ENCODE measurements around the gene GLRA2. TPM values are rescaled to one million over a fixed set of nuclear protein-coding genes. Genes with fewer than 3 reads are reported as not detected.
"Not testable (repeated sequence)": the region's sequence is repeated elsewhere in the genome, so short reads cannot be mapped to it uniquely, and the experiment has no call there.

GLRA2 gene
- total RNA-seq, 1 experiment from 2014 or later = not detected

DNA sequence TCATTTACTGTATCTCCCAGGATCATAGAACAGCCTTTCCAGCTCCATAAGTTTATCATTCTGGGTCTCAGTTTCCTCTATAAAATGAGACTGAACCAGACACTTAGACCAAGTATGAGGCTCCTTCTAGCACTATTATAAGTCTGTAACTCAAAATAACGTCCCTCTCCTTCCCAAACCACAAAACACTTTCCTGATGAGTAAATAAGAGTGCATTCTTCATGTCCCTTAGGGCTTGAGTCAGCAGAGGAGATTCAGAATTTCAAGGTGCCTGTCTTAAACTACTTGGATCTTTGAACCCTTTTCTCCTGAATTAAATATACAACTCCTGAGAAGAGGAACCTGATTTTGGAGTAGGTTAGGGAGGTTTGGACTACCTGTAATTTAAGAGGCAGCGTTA is 62.6 kb downstream of the GLRA2 start:
- no peak for DNase-seq (ENCODE audit: low spot score)

DNA sequence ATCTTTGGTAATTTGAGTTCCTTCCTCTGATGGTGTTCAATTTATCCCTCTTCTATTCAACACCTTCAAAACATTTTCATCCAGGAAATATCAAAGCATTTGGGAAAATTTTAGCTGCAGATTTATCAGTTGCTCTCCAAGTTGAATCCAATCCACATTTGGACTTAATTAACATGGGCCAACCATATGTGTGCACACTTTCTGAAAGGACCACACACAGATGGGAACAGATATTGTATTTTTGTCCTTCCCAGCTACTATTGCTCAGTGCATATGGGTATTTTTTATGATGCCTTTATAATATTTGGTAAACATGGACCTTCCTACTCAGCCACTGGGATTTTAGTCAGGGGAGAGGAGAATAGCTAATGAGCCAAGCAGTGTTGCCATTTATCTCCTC is 65.2 kb downstream of the GLRA2 start:
- no peak for DNase-seq (ENCODE audit: low spot score)

DNA sequence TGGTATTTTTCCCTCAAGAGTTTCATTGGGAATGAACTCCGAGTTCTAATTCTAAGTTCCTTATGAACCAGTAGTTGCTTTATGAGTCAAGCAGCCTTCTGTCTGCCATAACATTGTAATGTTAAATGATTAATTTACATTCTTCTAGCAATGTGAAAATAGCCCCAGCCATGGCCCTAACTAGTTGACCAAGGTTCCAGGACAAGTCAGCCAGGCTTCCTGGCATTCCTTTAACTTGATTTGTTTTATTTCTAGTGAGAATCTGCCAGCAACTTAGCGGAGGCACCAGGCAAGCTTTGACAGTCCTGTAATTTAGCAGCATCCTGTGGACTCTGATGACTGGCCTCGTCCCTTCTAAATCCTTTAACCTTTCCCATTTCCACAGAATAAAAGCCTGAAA is 69.0 kb downstream of the GLRA2 start:
- no peak for DNase-seq (ENCODE audit: low spot score)

DNA sequence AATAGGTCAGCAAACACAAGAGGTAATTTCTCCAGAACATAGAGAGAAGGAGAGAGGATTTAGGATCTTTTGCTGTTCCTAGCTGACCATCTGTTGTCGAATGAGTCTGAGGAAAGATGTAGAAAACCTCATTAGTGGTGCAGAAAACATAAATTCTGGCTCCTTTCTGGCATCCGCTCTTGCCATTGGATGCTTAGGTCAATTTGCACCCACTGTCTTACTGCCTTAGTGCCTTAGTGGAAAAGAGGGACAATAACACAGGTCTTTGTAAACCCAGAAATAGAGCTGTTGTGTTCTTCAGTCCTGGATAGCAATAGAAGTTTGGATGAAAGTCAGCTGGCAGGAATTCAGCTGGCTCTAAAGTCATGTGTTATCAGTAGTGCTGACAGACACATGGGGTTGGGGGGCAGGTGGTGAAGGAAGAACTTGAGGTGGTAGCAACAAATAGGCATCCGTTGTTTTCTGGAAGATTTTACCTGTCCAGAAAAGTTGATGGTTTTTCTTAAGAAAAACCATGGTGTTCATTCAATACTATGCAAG is 78.2 kb downstream of the GLRA2 start:
- no peak for DNase-seq (ENCODE audit: low spot score)

DNA sequence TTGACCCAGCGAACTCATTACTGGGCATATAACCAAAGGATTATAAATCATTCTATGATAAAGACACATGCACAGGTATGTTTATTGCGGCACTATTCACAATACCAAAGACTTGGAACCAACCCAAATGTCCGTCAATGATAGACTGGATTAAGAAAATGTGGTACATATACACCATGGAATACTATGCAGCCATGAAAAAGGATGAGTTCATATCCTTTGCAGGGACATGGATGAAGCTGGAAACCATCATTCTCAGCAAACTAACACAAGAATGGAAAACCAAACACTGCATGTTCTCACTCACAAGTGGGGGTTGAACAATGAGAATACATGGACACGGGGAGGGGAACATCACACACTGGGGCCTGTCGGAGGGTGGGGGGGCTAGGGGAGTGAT is 83.1 kb downstream of the GLRA2 start:
- DNase-seq (ENCODE audit: low spot score) = not testable (repeated sequence)

DNA sequence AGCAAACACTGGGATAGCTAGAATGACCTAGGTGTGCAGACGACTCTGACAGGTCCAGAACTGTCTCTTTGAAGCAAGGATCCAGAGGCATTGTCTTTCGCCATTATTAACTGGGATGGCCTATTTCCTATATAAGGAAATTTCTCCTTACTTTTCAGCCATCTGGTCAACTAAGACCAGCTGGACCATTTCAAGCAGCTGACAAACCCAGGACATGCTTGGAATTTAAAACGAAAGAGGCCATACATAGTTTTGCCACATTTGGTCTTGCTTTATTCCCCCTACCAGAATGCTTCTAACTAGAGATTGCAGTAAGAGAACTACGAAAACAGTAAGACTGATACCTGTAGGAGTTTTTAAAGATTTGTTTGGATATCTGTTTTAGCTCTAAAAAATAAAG is 87.0 kb downstream of the GLRA2 start:
- no peak for DNase-seq (ENCODE audit: low spot score)

DNA sequence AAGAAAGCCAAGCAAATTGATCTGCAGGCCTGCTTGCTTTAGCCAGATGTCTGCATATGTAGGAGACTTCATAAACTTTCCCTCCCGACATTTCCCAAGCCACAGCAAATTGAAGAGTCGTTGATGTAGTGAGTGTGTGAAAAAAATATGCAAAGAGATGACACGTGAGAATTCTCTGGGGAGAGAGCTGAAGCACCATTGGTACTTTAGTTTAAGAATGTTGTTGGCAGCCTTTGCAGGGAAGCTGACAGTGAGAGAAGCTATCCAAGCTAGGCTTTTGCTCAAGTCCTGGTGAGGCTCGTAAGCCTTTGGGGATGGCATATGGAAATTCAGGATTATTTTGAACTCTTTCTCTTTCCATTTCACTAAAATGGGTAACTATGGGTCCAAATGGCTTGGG is 87.5 kb downstream of the GLRA2 start:
- DNase-seq (ENCODE audit: low spot score) = no peak

DNA sequence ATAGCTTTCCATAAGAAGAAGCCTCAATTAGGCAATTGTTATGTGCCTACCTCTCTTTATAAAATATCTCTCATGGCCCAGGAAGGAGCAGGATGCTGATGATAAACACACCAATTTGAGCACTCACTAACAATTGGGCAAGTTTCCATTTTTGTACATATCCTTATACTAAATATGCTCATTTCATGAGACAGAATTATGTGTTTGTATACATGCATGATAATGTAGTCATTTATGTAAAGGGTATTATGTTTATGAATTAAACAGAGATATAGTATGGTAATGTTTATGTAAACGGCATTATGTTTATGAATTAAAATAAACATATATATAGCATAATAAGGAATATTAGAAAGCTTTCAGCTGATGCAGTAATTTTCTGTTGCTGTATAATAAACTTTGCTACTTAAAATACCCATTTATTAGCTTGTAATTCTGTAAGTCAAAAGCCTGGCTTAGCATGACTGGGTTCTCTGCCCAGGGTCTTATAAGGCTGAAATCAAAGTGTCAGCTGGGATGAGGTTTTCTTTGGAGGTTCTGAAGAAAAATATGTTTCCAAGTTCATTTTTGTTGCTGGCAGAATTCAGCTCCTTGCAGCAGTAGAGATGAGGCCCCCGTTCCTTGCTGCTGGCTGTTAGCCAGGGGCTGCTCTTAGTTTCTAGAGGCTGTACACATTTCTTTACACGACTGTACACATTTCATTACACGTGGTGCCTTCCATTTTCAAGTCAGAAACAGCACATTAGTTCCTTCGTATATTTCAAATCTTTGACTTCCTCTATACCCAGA is 89.0 kb downstream of the GLRA2 start:
- no peak for DNase-seq (ENCODE audit: low spot score)

DNA sequence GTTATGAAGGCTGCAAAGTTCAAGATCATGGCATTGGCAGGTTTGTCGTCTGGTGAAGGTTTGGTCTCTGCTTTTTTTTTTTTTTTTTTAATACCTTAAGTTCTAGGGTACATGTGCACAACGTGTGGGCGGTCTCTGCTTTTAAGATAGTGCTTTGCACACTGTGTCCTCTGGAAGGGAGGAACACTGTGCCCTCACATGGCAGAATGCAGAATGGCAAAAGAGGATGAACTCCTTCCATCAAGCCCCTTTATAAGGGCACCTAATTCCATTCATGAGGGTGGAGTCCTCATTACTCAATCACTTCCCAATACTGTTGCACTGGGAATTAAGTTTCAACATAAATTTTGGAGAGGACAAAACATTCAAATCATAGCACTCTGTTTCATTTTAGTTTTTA is 101.4 kb downstream of the GLRA2 start:
- DNase-seq (ENCODE audit: low spot score) = peak; percentile 5

DNA sequence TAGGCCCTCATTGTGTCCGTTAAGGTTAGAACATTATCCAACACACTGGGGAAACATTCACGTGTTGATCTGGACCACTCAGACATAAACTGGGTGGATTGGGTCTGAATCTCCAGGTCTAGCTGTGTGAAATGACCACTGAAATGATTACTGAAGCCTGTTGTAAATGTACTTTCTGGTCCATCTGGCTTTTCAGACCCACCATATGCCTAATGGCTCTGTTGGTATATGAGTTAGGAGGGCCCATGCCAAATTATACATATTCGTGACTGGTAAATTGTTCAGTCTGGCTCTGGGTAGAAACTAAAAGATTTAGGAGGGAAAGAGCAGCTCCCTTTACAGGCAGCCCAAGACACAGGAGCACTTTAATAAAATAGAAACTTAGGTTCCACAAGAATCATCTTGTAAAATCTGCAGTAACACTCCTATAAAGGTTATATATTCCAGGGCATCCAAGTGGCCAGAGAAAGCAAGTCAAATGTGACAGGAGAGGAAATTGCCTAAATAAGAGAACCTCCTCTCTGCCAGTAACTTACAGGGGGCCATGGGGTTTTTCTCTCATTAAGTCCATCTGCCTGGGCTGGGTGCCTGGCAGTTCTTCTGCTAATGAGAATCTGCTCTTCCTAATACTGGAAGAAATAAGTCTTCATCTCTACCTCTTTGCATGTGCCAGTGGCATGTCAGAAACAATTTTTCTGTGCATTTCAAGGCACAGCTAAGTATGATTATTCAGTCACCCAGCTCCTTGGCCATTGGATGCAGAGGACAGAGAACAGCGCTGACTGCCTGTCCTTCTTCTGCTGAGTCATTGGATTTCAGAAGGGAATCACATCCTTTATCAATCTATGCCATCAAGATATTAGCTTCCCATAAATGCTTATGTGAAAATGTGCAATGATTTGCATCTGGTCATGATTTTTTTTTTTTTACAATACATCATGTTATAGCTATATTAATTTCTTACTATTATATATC is 112.6 kb downstream of the GLRA2 start:
- DNase-seq (ENCODE audit: low spot score) = no peak

DNA sequence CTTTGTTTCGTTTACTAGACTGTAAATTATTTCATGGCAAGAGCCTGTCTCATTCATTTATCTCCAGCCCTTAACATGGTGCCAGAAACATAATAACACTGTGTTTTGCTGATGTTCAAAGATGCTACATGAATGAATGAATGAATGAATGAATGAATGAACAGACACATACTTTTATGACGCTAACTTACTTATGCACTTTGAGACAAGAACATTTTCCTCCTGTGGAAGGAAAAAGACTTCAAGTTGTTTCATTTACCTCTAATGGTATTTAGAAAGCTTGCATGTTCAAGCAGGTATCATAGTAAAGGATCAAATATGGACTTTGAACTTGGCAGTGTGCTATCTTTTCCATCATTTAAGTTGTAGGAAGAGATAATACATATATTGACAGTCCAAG is 131.6 kb downstream of the GLRA2 start:
- DNase-seq (ENCODE audit: low spot score) = peak; percentile 20

DNA sequence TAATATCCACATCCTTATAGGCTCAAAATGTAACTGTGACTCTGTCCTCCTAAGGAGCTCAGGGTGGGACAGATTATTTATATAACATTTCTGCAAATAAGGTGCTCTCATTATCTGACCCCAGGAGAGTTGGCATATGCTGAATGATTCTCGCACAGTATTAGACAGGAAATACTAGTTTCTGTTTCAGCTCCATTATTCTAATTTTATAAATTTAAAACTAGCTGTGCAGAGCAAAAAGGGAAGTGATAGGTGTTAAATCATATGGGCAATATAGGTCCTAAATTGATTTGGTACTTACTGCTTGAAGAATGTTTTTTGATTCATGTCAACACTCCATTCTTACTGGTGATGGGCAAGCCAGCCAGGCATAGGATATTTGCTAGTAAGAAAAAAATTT is 141.5 kb downstream of the GLRA2 start:
- no peak for DNase-seq (ENCODE audit: low spot score)

DNA sequence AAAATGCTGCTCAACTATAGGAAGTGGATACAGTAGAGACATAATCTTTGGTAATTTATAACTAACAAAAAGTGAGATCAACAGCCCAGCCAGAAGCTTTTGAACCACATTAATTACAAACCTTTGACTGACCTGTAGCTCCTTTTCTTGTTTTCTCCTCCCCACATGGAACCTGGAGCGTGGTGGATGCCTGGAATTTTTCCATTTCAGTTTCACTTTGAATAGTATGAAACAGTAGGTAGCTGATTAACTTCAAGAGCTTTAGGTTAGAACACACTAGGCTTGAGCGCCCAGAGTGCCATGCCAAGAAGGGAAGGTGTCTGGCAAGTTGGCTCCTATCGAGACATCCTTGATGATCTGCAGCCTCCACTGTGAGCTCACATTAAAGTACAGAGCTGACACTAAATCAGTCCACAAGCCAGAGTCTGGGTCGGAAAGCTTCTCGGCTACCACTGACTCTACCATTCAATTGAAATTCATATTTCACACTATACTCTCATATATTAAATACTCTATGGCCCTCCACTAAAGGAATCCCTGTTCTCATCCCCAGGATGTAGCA is 143.4 kb downstream of the GLRA2 start:
- DNase-seq (ENCODE audit: low spot score) = no peak

DNA sequence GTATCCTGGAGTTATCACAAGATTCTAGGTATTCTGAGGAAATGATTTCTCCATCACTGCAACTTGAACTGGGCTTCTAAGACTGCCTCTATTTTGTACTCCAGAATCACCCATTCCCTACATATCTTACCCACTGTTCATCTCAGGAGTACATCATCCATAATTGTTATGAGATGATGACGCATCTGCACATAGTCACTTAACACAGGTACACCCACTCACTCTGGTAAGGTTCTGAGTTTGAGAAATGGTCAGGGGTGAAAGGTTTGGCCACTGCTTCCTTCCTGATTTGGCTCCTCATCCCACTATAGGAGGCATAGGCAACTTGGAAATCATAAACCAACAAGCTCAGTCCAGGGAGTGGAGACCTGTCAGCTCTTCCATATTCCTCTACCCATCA is 143.9 kb downstream of the GLRA2 start:
- DNase-seq (ENCODE audit: low spot score) = no peak

DNA sequence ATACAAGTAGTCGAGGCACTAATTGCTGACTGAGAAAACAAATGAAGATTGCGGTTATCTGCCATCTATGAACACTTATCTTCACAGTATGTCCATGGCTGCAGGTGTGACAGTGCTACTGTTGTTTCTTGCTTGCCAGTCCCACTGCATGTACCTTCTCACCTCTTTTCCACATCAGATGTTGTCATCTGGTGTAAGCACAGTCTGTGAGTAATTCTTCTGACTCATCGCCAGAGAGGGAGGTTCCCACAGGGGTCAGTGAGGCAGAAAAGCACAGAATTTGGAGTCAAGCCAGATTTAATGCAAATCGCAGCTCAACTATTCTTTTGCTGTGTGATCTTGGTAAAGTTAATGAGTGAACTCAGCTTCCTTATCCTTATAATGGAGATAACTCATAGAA is 144.4 kb downstream of the GLRA2 start:
- DNase-seq (ENCODE audit: low spot score) = peak; percentile 66

DNA sequence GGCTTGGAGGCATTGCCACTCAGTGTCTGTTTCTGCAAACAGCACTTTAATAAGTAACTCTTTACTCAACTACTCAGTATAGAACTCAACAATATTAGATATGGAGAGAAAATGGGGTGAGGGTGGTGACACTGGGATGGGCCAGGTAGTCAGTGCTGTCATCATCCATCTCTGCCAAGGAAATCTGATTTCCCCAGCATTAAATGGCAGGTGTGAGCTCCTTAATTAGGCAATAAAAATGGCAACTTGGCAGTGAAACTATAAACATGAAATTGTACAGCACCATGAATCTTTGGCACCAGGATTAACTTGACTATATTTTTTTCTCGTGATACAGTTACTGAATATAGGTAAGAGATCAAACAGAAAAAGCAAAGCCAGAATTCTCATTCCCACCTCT is 146.2 kb downstream of the GLRA2 start:
- DNase-seq (ENCODE audit: low spot score) = no peak

DNA sequence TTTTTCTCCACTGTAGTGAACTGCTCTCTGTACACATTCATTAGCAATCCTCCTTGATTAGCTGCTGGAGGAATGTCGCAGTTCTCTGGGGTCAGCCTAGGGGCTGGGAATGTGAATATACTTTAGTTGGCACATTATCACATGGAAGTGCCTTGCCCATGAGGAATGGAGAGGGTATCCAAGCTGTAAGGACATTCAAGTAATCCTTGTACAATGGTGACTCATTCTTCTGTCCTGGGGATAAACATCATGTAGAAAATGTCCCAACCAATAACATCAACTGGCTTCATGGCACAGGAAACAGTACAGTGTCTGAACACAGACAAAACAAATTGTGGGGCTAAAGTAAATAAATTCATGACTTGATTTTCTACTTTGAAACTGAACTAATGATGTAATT is 147.1 kb downstream of the GLRA2 start:
- DNase-seq (ENCODE audit: low spot score) = no peak

DNA sequence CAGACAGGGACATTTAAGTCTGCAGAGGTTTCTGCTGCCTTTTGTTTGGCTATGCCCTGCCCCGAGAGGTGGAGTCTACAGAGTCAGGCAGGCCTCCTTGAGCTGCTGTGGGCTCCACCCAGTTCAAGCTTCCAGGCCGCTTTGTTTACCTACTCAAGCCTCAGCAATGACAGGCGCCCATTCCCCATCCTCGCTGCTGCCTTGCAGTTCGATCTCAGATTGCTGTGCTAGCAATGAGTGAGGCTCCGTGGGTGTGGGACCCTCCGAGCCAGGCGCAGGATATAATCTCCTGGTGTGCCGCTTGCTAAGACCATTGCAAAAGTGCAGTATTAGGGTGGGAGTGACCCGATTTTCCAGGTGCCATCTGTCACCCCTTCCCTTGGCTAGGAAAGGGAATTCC is 159.0 kb downstream of the GLRA2 start:
- not testable (repeated sequence) for DNase-seq (ENCODE audit: low spot score)

DNA sequence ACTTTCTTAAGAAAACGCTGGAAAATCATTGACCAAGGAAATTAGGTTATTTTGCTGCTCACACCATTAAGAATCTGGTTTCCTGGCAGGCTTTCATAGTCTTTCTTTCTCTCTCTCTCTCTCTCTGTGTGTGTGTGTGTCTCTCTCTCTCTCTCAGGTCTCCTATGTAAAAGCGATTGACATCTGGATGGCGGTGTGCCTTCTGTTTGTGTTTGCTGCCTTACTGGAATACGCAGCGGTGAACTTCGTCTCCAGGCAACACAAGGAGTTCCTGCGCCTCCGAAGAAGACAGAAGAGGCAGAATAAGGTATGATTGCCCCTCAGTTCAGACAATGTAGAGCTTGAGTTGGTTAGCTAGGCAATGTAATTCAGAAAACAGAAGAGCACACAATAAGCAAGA is 161.2 kb downstream of the GLRA2 start:
- DNase-seq (ENCODE audit: low spot score) = no peak

DNA sequence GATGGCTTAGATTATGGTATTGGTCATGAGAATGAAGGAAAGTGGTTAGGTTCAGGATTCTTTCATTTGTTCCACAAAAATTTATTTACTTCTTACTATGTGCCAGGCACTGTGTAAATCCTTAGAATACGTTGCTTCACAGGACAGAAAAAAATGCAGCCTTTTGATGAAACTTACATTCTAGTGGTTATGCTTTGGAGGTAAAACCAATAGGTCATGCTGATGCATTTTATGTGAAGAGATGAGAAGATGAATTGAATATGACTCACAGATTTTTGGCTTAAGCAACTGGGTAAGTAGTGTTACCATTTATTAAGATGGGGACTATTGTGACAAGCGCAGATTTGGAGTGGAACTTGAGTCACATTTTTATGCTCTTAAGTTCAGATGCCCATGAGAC is 165.3 kb downstream of the GLRA2 start:
- no peak for DNase-seq (ENCODE audit: low spot score)

DNA sequence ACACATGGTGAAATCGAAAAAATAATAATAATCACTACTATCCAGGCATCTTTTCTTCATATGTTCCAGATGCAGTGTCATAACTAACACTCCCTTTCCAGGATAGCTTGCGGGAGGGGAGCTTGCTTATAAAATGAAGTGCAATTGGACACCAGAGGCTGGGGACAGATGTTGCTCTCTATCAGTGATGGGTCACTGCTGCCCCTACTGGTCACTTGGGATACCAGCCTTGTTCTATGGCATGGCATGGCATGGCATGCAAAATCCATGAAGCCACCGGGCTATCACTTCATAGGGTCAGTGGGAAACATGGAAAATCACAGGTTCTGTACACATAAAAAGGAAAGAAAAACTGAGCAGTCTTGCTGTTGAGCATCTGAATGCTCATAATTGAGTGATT is 168.1 kb downstream of the GLRA2 start:
- DNase-seq (ENCODE audit: low spot score) = peak; percentile 69

DNA sequence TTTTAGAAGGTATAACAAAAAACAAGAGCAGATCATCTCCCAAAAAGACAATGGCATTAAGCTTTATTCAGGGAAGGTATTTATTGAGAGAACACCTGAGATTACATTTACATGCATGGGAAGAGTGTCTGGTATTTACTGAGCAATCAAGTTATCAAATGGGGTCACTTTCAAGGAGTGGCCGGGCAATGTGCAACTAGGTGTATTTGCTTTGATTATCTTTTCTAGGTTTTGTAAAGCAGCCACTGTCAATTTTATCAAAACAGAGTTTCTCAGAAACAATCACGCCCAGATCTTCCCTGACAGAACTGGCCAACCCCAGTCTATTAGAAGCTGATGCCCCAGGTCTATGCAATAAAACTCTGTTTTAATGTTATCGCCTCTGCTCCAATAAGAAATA is 169.5 kb downstream of the GLRA2 start:
- DNase-seq (ENCODE audit: low spot score) = no peak

All from HT-29 (cell line).